Measurements from ENCODE around the gene CTNNA2.

DNA sequence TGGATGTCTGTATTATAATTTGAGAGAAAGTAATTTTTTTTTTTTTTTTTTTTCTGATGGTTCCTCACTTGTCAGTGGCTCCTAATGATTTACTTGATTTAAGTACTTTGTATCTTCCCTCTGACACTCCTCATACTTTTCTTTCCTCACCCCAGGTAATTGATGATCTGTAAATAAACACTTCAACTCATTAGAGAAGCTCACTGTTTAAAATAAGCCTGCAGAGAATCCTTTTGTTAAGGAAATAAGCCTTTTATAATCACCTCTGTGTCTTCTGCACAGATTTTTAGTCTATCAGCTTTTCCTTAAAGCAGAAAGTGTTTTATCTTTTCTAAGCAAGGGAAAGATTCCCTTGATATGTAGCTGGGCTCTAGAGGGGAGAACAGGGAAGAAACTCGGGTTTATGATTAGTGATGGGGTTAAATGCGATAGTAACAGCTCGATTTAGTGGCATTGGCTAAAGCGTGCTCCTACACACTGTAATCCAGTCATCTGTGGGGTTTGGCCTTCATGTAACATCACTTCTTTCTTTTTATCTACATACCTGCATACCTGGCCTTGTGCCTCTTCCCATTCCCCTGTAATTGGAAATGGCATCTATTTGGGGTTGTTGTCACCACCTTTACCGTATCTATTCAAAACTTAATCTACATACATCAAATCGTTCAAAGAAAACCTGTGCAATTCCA, 851.8 kb downstream of the CTNNA2 start:
- TF ChIP-seq CTCF (IDR thresholded peaks at IDR 0.05) (no peak), POLR2A (IDR thresholded peaks at IDR 0.05) (no peak)

Data from uterus (tissue), 2 donors.